ENCODE data around the gene TPM1.

GRCh38 chr15:63080634-63081250, 38.2 kb downstream of the TPM1 start:
- no peak for TF ChIP-seq POLR2A (IDR thresholded peaks at IDR 0.05)
- no peak for TF ChIP-seq POLR2AphosphoS5 (IDR thresholded peaks at IDR 0.05)

Measured in prostate gland (tissue), 1 donor.